NT2/D1 (cell line): ENCODE measurements around the gene SMG9.

Source experiments
- SUZ12 ChIP-seq: IDR thresholded peaks from 2 replicates; pipeline ENCODE4 v1.6.1; 2011; ENCODE audit not compliant: insufficient read length, insufficient read depth; ENCODE audit errors: extremely low read depth
- YY1 ChIP-seq: IDR thresholded peaks from 2 replicates; pipeline ENCODE4 v1.6.1; 2011; ENCODE audit not compliant: insufficient read length, insufficient read depth
- ZNF274 ChIP-seq: IDR thresholded peaks from 2 replicates; pipeline ENCODE4 v1.6.1; 2011; ENCODE audit warnings: mild to moderate bottlenecking, low read depth, low read length

DNA sequence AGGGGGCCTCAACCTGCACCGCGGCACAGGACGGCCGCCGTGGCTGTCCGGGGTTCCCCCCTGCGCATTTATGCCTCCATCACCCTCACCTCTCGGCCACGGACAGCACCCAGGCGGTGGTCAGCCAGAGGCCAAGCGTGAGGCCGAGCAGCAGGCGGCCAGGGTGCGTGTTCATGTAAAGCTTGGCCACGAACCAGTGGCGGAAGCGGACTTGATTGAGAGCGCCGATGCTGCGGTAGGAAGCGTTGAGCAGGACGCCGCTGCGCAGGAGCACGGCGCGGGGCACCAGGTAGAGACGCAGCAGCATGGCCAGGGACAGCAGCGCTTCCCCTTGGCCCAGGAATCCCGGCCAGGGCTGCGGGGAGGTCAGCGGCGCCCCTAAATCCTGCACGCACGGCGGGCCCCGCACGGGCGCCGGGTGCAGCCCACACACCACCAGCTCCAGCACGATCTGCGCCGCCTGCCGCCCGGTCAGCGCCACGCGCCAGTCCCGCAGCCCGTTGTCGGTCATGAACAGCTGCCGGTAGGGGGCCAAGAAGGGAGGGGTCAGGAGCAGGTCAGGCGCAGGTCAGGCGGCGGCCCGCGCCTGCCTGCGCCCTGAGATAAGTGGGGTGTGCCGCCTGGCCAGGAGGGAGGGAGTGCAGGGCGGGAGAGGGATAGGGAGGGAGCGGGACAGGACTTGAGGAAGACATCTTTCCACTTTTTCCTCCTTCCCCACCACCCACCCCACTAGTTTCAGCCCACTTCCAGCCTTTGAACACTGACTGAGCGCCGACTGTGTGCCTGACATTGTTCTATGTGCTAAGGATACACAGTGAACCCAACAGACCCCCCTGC, 19.6 kb upstream of the SMG9 start:
- TF ChIP-seq SUZ12 = no peak
- no peak for TF ChIP-seq ZNF274
- no peak for TF ChIP-seq YY1
